Common myeloid progenitor, CD34-positive (primary cell): ENCODE measurements around the gene SLC25A1.

Experiments used
- CTCF ChIA-PET: fragments of 350-600 bp; sonication (Branson Sonifier 250); formaldehyde crosslinking; loops from one replicate; lab custom pipeline; 2021; ENCODE audit warnings: antibody characterized with exemption; lab: Charles Lee
- POLR2A ChIA-PET: fragments of 350-600 bp; sonication (Branson Sonifier 250); formaldehyde crosslinking; loops from one replicate; lab custom pipeline; 2021; ENCODE audit warnings: antibody characterized with exemption; lab: Charles Lee
- DNase-seq, 3 donors: peaks; one replicate each; pipeline versions ENCODE4 v3.0.0 to v3.0.0-alpha.2; 2013
- H3K27ac ChIP-seq, 2 experiments: 1 replicate in 1 of 2; 2 replicates in 1 of 2; pipeline ENCODE4 v1.7.0; 2013; ENCODE audit warnings: inconsistent platforms in 2 of 2, low read length in 2 of 2, mild to moderate bottlenecking in 2 of 2, low read depth in 1 of 2, moderate library complexity in 1 of 2; ENCODE audit not compliant: severe bottlenecking in 2 of 2, insufficient read depth in 1 of 2, poor library complexity in 1 of 2
- H3K27me3 ChIP-seq, 5 experiments: replicated peaks in 2 of 5; 1 replicate in 3 of 5; 2 replicates in 2 of 5; pipeline versions ENCODE4 v1.6.1 to v1.7.0; 2013; ENCODE audit warnings: low read length in 4 of 5, mild to moderate bottlenecking in 2 of 5, moderate library complexity in 2 of 5, inconsistent platforms in 1 of 5; ENCODE audit not compliant: insufficient read depth in 5 of 5, control insufficient read depth in 4 of 5
- H3K36me3 ChIP-seq, 4 experiments: 1 replicate in 2 of 4; 2 replicates in 2 of 4; pipeline versions ENCODE4 v1.6.1 to v1.7.0; 2013; ENCODE audit warnings: low read length in 3 of 4, control low read depth in 1 of 4, mild to moderate bottlenecking in 1 of 4; ENCODE audit not compliant: control insufficient read depth in 4 of 4, insufficient read depth in 4 of 4
- H3K4me1 ChIP-seq, 4 experiments: 1 replicate in 3 of 4; 2 replicates in 1 of 4; pipeline versions ENCODE4 v1.6.1 to v1.7.1; 2013; ENCODE audit warnings: low read length in 3 of 4, mild to moderate bottlenecking in 3 of 4, control low read depth in 1 of 4, inconsistent platforms in 1 of 4, moderate library complexity in 1 of 4; ENCODE audit not compliant: control insufficient read depth in 4 of 4, insufficient read depth in 4 of 4; ENCODE audit errors: control extremely low read depth in 1 of 4
- H3K4me3 ChIP-seq, 7 experiments: 1 replicate in 4 of 7; 2 replicates in 3 of 7; pipeline versions ENCODE4 v1.5.1 to v1.7.0; 2013; ENCODE audit warnings: mild to moderate bottlenecking in 7 of 7, low read length in 6 of 7, moderate library complexity in 6 of 7, inconsistent platforms in 2 of 7, low read depth in 2 of 7, control low read depth in 1 of 7; ENCODE audit not compliant: insufficient read depth in 4 of 7, control insufficient read depth in 1 of 7; ENCODE audit errors: extremely low read depth in 1 of 7
- H3K9me3 ChIP-seq, 5 experiments: 1 replicate in 4 of 5; 2 replicates in 1 of 5; pipeline versions ENCODE4 v1.6.1 to v1.7.1; 2013; ENCODE audit warnings: low read length in 4 of 5, mild to moderate bottlenecking in 2 of 5, inconsistent platforms in 1 of 5, low read depth in 1 of 5, moderate library complexity in 1 of 5; ENCODE audit not compliant: control insufficient read depth in 4 of 5, insufficient read depth in 2 of 5; ENCODE audit errors: control extremely low read depth in 1 of 5
- WGBS: methylation state at CpG from one replicate; pipeline ENCODE4 v1.1.5; 2013; ENCODE audit not compliant: insufficient coverage; 5-methylcytosine and 5-hydroxymethylcytosine counted together

SLC25A1 gene

DNA sequence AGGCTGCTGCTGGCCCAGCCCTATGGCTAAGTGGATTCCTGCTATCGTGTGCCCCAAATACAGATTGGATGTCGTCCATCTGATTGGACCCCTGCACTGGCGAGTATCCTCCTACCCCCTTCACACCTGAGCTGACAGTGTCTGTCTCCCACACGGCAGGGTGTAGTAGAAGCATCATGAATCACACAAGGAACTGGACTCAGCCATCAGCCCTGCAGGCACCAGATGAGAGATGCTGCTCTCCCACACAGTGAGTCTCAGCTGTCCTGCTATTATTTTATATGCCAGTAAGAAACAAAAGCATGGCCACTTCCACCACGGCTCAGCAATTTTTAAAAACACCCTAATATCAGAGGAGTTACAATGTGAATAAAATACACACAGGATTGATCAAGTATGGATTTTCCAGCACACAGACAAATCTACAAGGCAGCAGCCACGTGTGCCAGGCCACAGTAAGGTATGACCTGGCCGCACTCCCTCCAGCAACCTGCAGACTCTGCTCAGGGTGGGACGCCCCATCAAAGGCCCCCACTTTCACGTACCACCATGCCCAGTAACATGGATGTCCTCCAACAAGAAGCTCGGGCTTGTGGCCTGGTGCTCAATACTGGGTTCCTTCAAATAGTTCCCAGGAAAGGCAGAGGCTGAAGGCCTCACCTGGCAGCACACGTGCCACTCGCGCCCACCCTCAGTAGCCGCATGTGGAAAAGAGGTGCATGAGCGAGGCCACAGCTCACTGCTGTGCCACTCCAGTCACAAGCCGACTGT is 16.4 kb upstream of the SLC25A1 start:
- 96% methylated on average over 12 of the region's 16 CpGs for WGBS
- H3K4me3 ChIP-seq: no peak overlapping the region
- no peak for DNase-seq
- no peaks in the 10 kb centered on the region for H3K27me3 ChIP-seq
- POLR2A ChIA-PET: no interaction called here
- no peaks in the 10 kb centered on the region for H3K36me3 ChIP-seq
- no peaks in the 10 kb centered on the region for H3K9me3 ChIP-seq
- no peak overlapping the region for H3K27ac ChIP-seq
- CTCF ChIA-PET: interaction anchor here (0.8 to 1.3 kb wide), 2 partner anchors 9 to 12 kb away, joined by 3 read pairs; no protein-coding TSS in a partner anchor
- H3K4me1 ChIP-seq: peaks cover 0 to 12% (median 7%) of the 10 kb centered on the region in 4 experiments

DNA sequence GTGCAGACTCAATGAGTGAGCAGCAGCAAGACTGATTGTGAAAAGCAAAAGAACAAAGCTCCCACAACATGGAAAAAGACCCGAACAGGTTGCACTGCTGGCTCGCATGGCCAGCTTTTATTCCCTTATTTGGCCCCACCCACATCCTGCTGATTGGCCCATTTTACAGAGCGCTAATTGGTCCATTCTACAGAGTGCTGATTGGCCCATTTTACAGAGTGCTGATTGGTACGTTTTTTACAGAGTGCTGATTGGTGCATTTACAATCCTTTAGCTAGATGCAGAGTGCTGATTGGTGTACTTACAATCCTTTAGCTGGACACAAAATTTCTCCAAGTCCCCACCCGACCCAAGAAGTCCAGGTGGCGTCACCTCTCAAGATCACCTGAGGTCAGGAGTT is 15.3 kb upstream of the SLC25A1 start:
- ChIA-PET CTCF (interaction anchor here (1.3 kb wide), 1 partner anchor 8 kb away, joined by 3 read pairs; no protein-coding TSS in a partner anchor), POLR2A (no interaction called here)
- Histone ChIP-seq H3K4me1 (peaks cover 0 to 12% (median 7%) of the 10 kb centered on the region in 4 experiments), H3K4me3 (no peak overlapping the region), H3K36me3 (no peaks in the 10 kb centered on the region), H3K27me3 (no peaks in the 10 kb centered on the region), H3K27ac (no peak overlapping the region), H3K9me3 (no peaks in the 10 kb centered on the region)
- 94% methylated on average over 5 of the region's 6 CpGs for WGBS
- DNase-seq: no peak

DNA sequence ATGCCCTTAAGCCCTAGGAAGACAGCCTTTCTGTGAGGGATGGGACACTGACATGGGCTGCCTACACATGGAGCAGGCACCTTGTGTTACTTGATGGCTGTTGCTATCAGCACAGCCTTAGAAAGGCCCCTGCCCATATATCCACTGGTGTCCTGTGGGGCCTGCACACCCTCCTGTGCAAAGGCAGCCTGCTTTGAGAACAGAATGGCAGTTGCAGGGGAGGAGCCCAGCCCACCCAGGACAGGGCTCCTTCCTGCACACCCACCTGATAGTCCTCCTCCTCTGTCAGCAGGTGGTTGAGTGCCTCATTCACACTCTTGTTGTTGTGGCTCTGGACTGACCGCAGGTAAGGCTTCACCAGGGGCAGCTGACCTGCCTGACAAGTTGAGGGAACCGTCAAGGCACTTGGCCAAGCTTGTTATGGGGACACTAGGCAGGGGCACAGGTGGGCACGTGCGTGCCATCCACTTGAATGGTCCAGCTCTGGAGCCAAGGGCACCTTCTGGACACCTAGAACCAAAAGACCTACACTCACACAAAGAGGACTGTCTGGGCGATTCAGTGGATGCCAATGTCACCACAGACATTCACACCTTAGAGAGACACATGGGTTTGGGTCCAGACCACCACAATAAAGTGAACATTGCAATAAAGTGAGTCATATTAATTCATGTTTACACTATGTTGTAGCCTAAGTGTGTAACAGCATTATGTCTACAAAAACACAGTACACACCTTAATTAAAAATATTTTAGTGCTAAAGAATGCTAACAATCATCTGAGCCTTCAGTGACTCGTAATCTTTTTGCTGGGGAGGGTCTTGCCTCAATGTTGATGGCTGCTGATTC is 9.4 kb upstream of the SLC25A1 start:
- Histone ChIP-seq H3K4me3 (no peak overlapping the region), H3K36me3 (no peaks in the 10 kb centered on the region), H3K4me1 (no peaks in the 10 kb centered on the region), H3K27me3 (no peaks in the 10 kb centered on the region), H3K27ac (no peak overlapping the region), H3K9me3 (no peaks in the 10 kb centered on the region)
- 100% methylated on average over 2 of the region's 6 CpGs for WGBS
- no peak for DNase-seq
- CTCF ChIA-PET: interaction anchor here (1.0 kb wide), 1 partner anchor 9 kb away, joined by 3 read pairs; no protein-coding TSS in a partner anchor
- POLR2A ChIA-PET: no interaction called here

DNA sequence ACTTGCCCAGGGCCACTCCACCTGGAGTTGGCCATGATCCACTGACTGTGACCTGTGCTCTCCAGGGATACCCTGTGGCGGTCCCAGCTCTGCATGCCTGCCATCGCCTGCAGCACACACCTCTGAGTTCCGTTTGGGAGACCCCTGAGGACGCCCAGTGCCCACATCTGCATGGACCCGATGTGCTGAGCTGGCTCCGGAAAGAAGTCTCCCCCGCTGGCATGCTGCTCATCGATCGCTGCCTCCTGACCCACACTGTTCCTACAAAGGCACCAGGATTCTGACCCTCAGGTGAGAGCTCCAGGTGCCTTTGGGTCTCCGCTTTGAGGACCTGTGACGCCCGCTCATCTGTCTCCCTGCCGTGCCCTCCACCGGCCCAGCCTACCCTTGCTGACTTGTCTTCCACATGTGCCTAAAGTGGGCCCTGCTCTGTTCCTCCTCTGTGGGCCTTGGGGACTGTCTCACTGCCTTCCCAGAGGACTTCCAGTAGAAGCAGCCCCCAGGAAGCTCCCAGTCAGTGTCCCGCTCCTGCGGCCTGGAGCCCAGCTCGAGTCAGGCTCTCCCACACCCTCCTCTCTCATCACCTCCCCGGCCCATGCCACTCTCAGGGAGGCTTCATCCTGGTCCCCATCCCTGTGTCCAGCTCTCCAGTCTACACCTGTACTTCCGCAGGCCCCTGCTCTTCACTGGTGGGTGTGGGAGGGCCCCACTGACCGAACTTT is 5.9 kb upstream of the SLC25A1 start:
- WGBS: 97% methylated on average over 20 of the region's 20 CpGs
- Histone ChIP-seq H3K9me3 (no peaks in the 10 kb centered on the region), H3K4me3 (no peak overlapping the region), H3K36me3 (no peaks in the 10 kb centered on the region), H3K27ac (no peak overlapping the region), H3K4me1 (peaks cover 0 to 12% (median 7%) of the 10 kb centered on the region in 4 experiments), H3K27me3 (peaks cover 0 to 1% (median 0%) of the 10 kb centered on the region in 5 experiments)
- no peak for DNase-seq
- CTCF ChIA-PET: no interaction called here
- POLR2A ChIA-PET: no interaction called here

DNA sequence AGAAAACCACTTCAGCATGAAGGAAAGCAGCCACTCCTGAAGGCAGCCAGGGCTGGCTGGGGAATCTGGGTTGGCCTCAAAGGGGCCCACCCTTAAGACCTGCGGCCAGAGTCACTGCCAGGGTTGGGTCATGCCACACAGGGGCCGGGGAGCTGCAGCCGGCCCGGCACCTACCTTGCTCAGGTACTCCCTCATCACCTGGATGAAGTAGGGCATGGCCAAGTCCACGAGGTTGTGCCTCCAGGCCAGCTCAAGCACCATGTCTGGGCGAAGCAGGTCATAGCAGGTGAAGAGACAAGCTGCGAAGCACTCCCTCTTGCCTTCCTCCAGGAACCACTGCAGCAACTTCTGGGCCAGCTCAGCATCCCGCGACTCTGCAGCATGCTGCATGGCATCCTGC is 4.7 kb upstream of the SLC25A1 start:
- H3K4me1 ChIP-seq: peaks cover 0 to 19% (median 13%) of the 10 kb centered on the region in 4 experiments
- ChIA-PET CTCF (interaction anchor here (1.0 kb wide), 1 partner anchor 12 kb away, joined by 3 read pairs; no protein-coding TSS in a partner anchor), POLR2A (no interaction called here)
- H3K27ac ChIP-seq: no peak overlapping the region
- no peak overlapping the region for H3K4me3 ChIP-seq
- no peak for DNase-seq
- no peaks in the 10 kb centered on the region for H3K36me3 ChIP-seq
- peaks cover 0 to 1% (median 0%) of the 10 kb centered on the region in 5 experiments for H3K27me3 ChIP-seq
- no peaks in the 10 kb centered on the region for H3K9me3 ChIP-seq
- 92% methylated on average over 9 of the region's 9 CpGs for WGBS

DNA sequence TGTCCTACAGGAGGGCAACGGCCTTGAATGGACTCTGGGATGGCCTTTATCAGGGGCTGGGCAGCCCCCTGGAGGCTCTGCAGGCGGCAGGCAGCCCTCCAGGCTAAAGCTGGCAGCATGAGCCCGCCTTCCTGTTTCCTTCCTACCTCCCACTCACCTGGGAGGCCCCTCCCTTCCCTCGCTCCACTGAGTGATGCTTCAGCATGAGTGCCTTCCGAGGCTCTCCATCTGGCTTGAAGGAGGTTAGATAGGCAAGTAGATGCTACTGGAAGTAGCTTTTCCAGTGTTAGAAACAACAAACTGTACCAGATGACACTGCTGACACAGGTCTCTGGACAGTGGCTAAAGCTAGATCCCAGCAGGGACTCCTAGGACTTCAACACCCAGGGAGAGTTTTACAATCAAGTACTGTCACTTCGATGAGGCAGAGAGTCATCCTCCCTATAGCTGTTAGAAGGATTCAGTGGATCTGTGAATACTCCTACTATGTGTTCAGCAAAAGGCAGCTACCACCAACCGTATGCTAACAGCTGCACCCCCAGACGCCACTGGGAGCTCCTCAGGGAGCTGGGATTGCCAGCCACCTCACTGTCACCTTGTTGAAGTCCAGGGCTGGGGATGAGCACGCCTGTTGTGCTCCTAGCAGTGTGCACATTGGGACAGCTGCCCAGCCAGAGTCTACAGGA is 4.1 kb upstream of the SLC25A1 start:
- H3K36me3 ChIP-seq: no peaks in the 10 kb centered on the region
- H3K4me3 ChIP-seq: no peak overlapping the region
- POLR2A ChIA-PET: no interaction called here
- peaks cover 0 to 21% (median 17%) of the 10 kb centered on the region in 4 experiments for H3K4me1 ChIP-seq
- no peaks in the 10 kb centered on the region for H3K9me3 ChIP-seq
- CTCF ChIA-PET: interaction anchor here (1.0 kb wide), 1 partner anchor 13 kb away, joined by 3 read pairs; no protein-coding TSS in a partner anchor
- no peak for DNase-seq
- peaks cover 0 to 1% (median 0%) of the 10 kb centered on the region in 5 experiments for H3K27me3 ChIP-seq
- WGBS: 82% methylated on average over 9 of the region's 9 CpGs
- no peak overlapping the region for H3K27ac ChIP-seq
